Activated T-helper 2 cell treated with anti-CD3 and anti-CD28 coated beads, Interferon-gamma antibody, Interleukin-2, Interleukin-4, amounts not matched to agents 10 μg/mL and 5 μg/mL and 100 μg/mL, durations not matched to agents 14 hours and 24 hours and 36 hours (primary cell): Measurements from ENCODE around the gene TTLL6. TPM values are rescaled to one million over a fixed set of nuclear protein-coding genes. Genes with fewer than 3 reads are reported as not detected.
"Not testable (repeated sequence)": the region's sequence is repeated elsewhere in the genome, so short reads cannot be mapped to it uniquely, and the experiment has no call there.

Experiments
- DNase-seq: peaks from one replicate; pipeline ENCODE4 v3.0.0; 2021; ENCODE audit warnings: low spot score
- H3K27ac Mint-ChIP-seq: one replicate; pipeline ENCODE4 v1.8.0; 2021; ENCODE audit warnings: mixed read lengths
- H3K27me3 Mint-ChIP-seq: one replicate; pipeline ENCODE4 v1.8.0; 2021; ENCODE audit warnings: low read depth, mixed read lengths
- H3K36me3 Mint-ChIP-seq: one replicate; pipeline ENCODE4 v1.8.0; 2021; ENCODE audit warnings: low read depth, mixed read lengths
- H3K4me1 Mint-ChIP-seq: one replicate; pipeline ENCODE4 v1.8.0; 2021; ENCODE audit warnings: low read depth, mixed read lengths
- H3K4me3 Mint-ChIP-seq: one replicate; pipeline ENCODE4 v1.8.0; 2021; ENCODE audit warnings: low read depth, mild to moderate bottlenecking, moderate library complexity, mixed read lengths
- H3K9me3 Mint-ChIP-seq: one replicate; pipeline ENCODE4 v1.8.0; 2021; ENCODE audit warnings: mixed read lengths
- intact Hi-C: fragments of 100-400 bp; cut with micrococcal nuclease; formaldehyde crosslinking; loops from one replicate; pipeline ENCODE4 v1.15.1; 2023
- total RNA-seq: library from RNA; stranded (reverse); gene quantifications from 2 replicates; pipeline ENCODE4 v1.2.3, GENCODE V29; 2022

The TTLL6 gene
- 0.07 TPM in 1 of 2 replicates, not detected in the other for total RNA-seq

GRCh38 chr17:48816774-48817590, at the start of gene TTLL6:
Gene TTLL6, minus strand, starts transcription at chr17:48817229. Its CDS starts 157 bp downstream, at chr17:48817072.
- Mint-ChIP-seq H3K9me3 (no peaks in the 10 kb centered on the region), H3K27me3 (peaks cover 64% of the 10 kb centered on the region), H3K4me1 (peaks cover 15% of the 10 kb centered on the region), H3K36me3 (no peaks in the 10 kb centered on the region), H3K27ac (no peak within 1 kb of the TSS), H3K4me3 (peak within 1 kb of the TSS; percentile 77)
- DNase-seq: peak; percentile 84
- intact Hi-C loops: loop anchor here (2.0 to 5.0 kb wide), 2 partner anchors 14 to 40 kb away; partner anchors contain the start of gene CALCOCO2

- H3K4me1 Mint-ChIP-seq: peaks cover 17% of the 10 kb centered on the region
- peaks cover 63% of the 10 kb centered on the region for H3K36me3 Mint-ChIP-seq
- DNase-seq: no peak
- H3K27ac Mint-ChIP-seq: no peak overlapping the region
- intact Hi-C loops: no loop called here
- no peaks in the 10 kb centered on the region for H3K27me3 Mint-ChIP-seq
- no peaks in the 10 kb centered on the region for H3K9me3 Mint-ChIP-seq
- H3K4me3 Mint-ChIP-seq: no peak overlapping the region
Measured at GRCh38 chr17:48860456-48860855, 43.4 kb upstream of the TTLL6 start.

DNA sequence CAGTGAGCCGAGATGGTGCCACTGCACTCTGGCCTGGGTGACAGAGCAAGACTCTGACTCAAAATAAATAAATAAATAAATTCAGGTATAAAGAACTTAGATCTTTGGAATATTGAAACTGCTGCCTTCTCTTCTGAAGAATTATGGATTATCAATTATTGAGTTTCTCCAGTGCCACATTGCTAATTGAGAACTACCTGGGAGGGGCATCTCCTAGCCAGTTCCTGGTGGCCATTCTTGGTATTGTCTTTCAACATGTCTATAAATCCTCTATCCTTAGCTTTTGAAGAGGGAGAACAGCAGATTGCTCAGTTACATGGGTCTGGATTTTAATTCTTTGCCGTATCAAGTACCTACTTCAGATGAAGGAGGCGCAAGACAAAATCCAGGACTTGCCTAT, 43.0 kb upstream of the TTLL6 start:
- no peak overlapping the region for H3K27ac Mint-ChIP-seq
- no peak overlapping the region for H3K4me3 Mint-ChIP-seq
- intact Hi-C loops: no loop called here
- no peak for DNase-seq
- peaks cover 65% of the 10 kb centered on the region for H3K36me3 Mint-ChIP-seq
- no peaks in the 10 kb centered on the region for H3K27me3 Mint-ChIP-seq
- no peaks in the 10 kb centered on the region for H3K9me3 Mint-ChIP-seq
- H3K4me1 Mint-ChIP-seq: peaks cover 21% of the 10 kb centered on the region

- Mint-ChIP-seq H3K36me3 (peaks cover 68% of the 10 kb centered on the region), H3K27ac (peak overlapping the region; percentile 51), H3K4me3 (peak overlapping the region; percentile 15), H3K4me1 (peaks cover 33% of the 10 kb centered on the region), H3K9me3 (no peaks in the 10 kb centered on the region), H3K27me3 (no peaks in the 10 kb centered on the region)
- intact Hi-C loops: loop anchor here (2.0 to 5.0 kb wide), 2 partner anchors 15 to 39 kb away; partner anchors contain the start of gene TTLL6
- DNase-seq: no peak
Measured at GRCh38 chr17:48856122-48856821, 39.2 kb upstream of the TTLL6 start.

GRCh38 chr17:48854774-48855476, 37.9 kb upstream of the TTLL6 start:
- intact Hi-C loops: loop anchor here (5.0 kb wide), 1 partner anchor 38 kb away; the partner anchor contains the start of gene TTLL6
- Mint-ChIP-seq H3K9me3 (no peaks in the 10 kb centered on the region), H3K4me1 (peaks cover 39% of the 10 kb centered on the region), H3K27me3 (no peaks in the 10 kb centered on the region), H3K36me3 (peaks cover 66% of the 10 kb centered on the region), H3K27ac (no peak overlapping the region), H3K4me3 (no peak overlapping the region)
- DNase-seq: no peak

GRCh38 chr17:48850792-48851323, 33.8 kb upstream of the TTLL6 start:
- Mint-ChIP-seq H3K9me3 (no peaks in the 10 kb centered on the region), H3K4me1 (peaks cover 31% of the 10 kb centered on the region), H3K27me3 (no peaks in the 10 kb centered on the region), H3K4me3 (no peak overlapping the region), H3K27ac (peak overlapping the region; percentile 29), H3K36me3 (peaks cover 73% of the 10 kb centered on the region)
- no peak for DNase-seq
- intact Hi-C loops: no loop called here

- Mint-ChIP-seq H3K4me3 (no peak overlapping the region), H3K27ac (no peak overlapping the region), H3K36me3 (peaks cover 55% of the 10 kb centered on the region), H3K4me1 (peaks cover 28% of the 10 kb centered on the region), H3K27me3 (no peaks in the 10 kb centered on the region), H3K9me3 (no peaks in the 10 kb centered on the region)
- intact Hi-C loops: no loop called here
- DNase-seq: no peak
Measured at GRCh38 chr17:48843187-48843900, 26.3 kb upstream of the TTLL6 start.

- peaks cover 34% of the 10 kb centered on the region for H3K4me1 Mint-ChIP-seq
- H3K9me3 Mint-ChIP-seq: no peaks in the 10 kb centered on the region
- no peaks in the 10 kb centered on the region for H3K27me3 Mint-ChIP-seq
- H3K27ac Mint-ChIP-seq: no peak overlapping the region
- DNase-seq: no peak
- no peak overlapping the region for H3K4me3 Mint-ChIP-seq
- intact Hi-C loops: no loop called here
- H3K36me3 Mint-ChIP-seq: peaks cover 54% of the 10 kb centered on the region
Measured at GRCh38 chr17:48842746-48843145, 25.7 kb upstream of the TTLL6 start.

GRCh38 chr17:48841395-48841831, 24.4 kb upstream of the TTLL6 start:
- Mint-ChIP-seq H3K36me3 (peaks cover 51% of the 10 kb centered on the region), H3K9me3 (no peaks in the 10 kb centered on the region), H3K27me3 (no peaks in the 10 kb centered on the region), H3K27ac (peak overlapping the region; percentile 21), H3K4me1 (peaks cover 44% of the 10 kb centered on the region), H3K4me3 (peak overlapping the region; percentile 20)
- peak; percentile 38 for DNase-seq
- intact Hi-C loops: loop anchor here (2.0 kb wide), 1 partner anchor 15 kb away; no protein-coding TSS in a partner anchor

- peaks cover 54% of the 10 kb centered on the region for H3K4me1 Mint-ChIP-seq
- H3K4me3 Mint-ChIP-seq: no peak overlapping the region
- intact Hi-C loops: loop anchor here (2.0 kb wide), 1 partner anchor 16 kb away; no protein-coding TSS in a partner anchor
- H3K36me3 Mint-ChIP-seq: peaks cover 50% of the 10 kb centered on the region
- H3K27ac Mint-ChIP-seq: no peak overlapping the region
- no peaks in the 10 kb centered on the region for H3K9me3 Mint-ChIP-seq
- H3K27me3 Mint-ChIP-seq: no peaks in the 10 kb centered on the region
- DNase-seq: no peak
Measured at GRCh38 chr17:48840441-48840840, 23.4 kb upstream of the TTLL6 start.

- not testable (repeated sequence) for H3K9me3 Mint-ChIP-seq, H3K27me3 Mint-ChIP-seq
- peaks cover 76% of the 10 kb centered on the region for H3K4me1 Mint-ChIP-seq
- H3K27ac Mint-ChIP-seq: peak overlapping the region; percentile 58
- intact Hi-C loops: loop anchor here (2.0 kb wide), 1 partner anchor 41 kb away; no protein-coding TSS in a partner anchor
- H3K36me3 Mint-ChIP-seq: peaks cover 41% of the 10 kb centered on the region
- DNase-seq: peak; percentile 36
- peak overlapping the region; percentile 67 for H3K4me3 Mint-ChIP-seq
Measured at GRCh38 chr17:48837458-48837857, 20.4 kb upstream of the TTLL6 start.

DNA sequence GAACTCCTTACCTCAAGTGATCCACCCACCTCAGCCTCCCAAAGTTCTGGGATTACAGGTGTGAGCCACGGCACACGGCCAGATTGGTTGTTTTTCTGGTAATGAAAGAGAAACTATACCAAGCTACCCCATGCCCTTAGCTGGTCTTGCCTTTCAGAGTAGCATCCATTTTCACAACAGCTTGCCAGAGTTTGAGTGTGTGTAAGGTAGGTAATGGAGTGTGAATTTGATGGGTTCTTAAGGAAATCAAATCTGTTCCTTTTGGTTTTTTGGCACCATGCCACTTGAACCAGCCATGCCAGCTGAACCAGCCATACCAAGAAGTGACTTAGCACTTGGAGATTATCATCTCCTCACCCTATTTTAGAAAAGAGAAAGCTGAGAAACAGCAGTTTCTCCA, 18.9 kb upstream of the TTLL6 start:
- Mint-ChIP-seq H3K27ac (no peak overlapping the region), H3K4me3 (peak overlapping the region; percentile 11), H3K36me3 (peaks cover 36% of the 10 kb centered on the region), H3K27me3 (no peaks in the 10 kb centered on the region), H3K4me1 (peaks cover 72% of the 10 kb centered on the region), H3K9me3 (no peaks in the 10 kb centered on the region)
- intact Hi-C loops: loop anchor here (2.0 kb wide), 1 partner anchor 43 kb away; no protein-coding TSS in a partner anchor
- DNase-seq: no peak
